K562 (cell line): ENCODE measurements around the gene LIMCH1. TPM values are rescaled to one million over a fixed set of nuclear protein-coding genes. Genes with fewer than 3 reads are reported as not detected.
"Not testable (repeated sequence)": the region's sequence is repeated elsewhere in the genome, so short reads cannot be mapped to it uniquely, and the experiment has no call there.

ENCODE experiments used
- ATAC-seq: fragments of 200-7000 bp; cut with Tn5 transposase; 3 replicates; pipeline ENCODE4 v1.9.1; 2020; ENCODE audit warnings: moderate library complexity
- BruUV-seq: library from RNA; stranded (reverse); fragments of 400-500 nt; replicated peaks from 2 replicates; lab custom pipeline; 2021; lab: Mats Ljungman, UMichigan
- CTCF ChIA-PET: fragments of 300-600 bp; formaldehyde crosslinking; extraction: SDS; loops from one replicate; lab custom pipeline; 2021; ENCODE audit warnings: low intra/inter-chr PET ratio; lab: Yijun Ruan, JAX
- POLR2A ChIA-PET: fragments of 300-600, 350-650 bp; sonication (Branson Sonifier 250); formaldehyde crosslinking; extraction: SDS; loops from one replicate; lab custom pipeline; 2021; ENCODE audit warnings: antibody characterized with exemption, inconsistent platforms; lab: Yijun Ruan, JAX
- DNase-seq, 4 experiments: peaks; one replicate each; pipeline versions ENCODE4 v3.0.0 to v3.0.0-alpha.2; 2011 to 2018; ENCODE audit warnings: low spot score in 3 of 4, mixed read lengths in 3 of 4; ENCODE audit errors: extremely low read depth in 1 of 4
- FAIRE-seq: peaks from 2 replicates; lab custom pipeline; 2011; peaks lifted over from hg19 to GRCh38; lab: Jason Lieb, UNC
- H2AFZ ChIP-seq: 2 replicates; pipeline ENCODE4 v1.6.0; 2011; ENCODE audit warnings: low read depth, low read length, control low read depth, inconsistent platforms
- H3K27ac ChIP-seq: fragments of 200-600 bp; 3 replicates; pipeline ENCODE4 v1.8.0; 2011; ENCODE audit warnings: low read depth, mild to moderate bottlenecking, control low read depth, inconsistent platforms, low read length, moderate library complexity, mixed read lengths; ENCODE audit errors: extremely low read depth
- H3K27me3 ChIP-seq, 2 experiments: fragments of 300-600 bp in 1 of 2; 2 replicates in 1 of 2; 3 replicates in 1 of 2; pipeline versions ENCODE4 v1.6.0 to v1.8.0; 2011; ENCODE audit warnings: inconsistent platforms in 2 of 2, low read length in 2 of 2, mild to moderate bottlenecking in 1 of 2, mixed read lengths in 1 of 2, moderate library complexity in 1 of 2; ENCODE audit not compliant: control insufficient read depth in 2 of 2, insufficient read depth in 2 of 2
- H3K36me3 ChIP-seq: fragments of 300-600 bp; 3 replicates; pipeline ENCODE4 v1.8.0; 2011; ENCODE audit warnings: mild to moderate bottlenecking, low read length, inconsistent platforms; ENCODE audit not compliant: control insufficient read depth, insufficient read depth
- H3K4me1 ChIP-seq, 2 experiments: fragments of 200-600 bp in 1 of 2; replicated peaks in 1 of 2; 2 replicates in 1 of 2; 3 replicates in 1 of 2; pipeline versions ENCODE4 v1.5.1 to v1.8.0; 2011; ENCODE audit warnings: inconsistent platforms in 2 of 2, low read length in 2 of 2, mild to moderate bottlenecking in 1 of 2, mixed read lengths in 1 of 2, moderate library complexity in 1 of 2; ENCODE audit not compliant: control insufficient read depth in 2 of 2, insufficient read depth in 2 of 2
- H3K4me2 ChIP-seq: 2 replicates; pipeline ENCODE4 v1.6.1; 2011; ENCODE audit warnings: low read length, control low read depth, inconsistent platforms, mixed read lengths; ENCODE audit not compliant: insufficient read depth
- H3K4me3 ChIP-seq: fragments of 200-600 bp; sonication (generic), shearing (Covaris generic); 2 replicates; pipeline ENCODE4 v1.5.1; 2016; ENCODE audit warnings: control low read depth, inconsistent platforms
- H3K79me2 ChIP-seq: fragments of 200-600 bp; 3 replicates; pipeline ENCODE4 v1.8.0; 2011; ENCODE audit warnings: low read length, inconsistent platforms; ENCODE audit not compliant: control insufficient read depth, insufficient read depth
- H3K9ac ChIP-seq, 2 experiments: 2 replicates each; pipeline versions ENCODE4 v1.6.0 to v1.6.1; 2011; ENCODE audit warnings: low read depth in 2 of 2, low read length in 2 of 2, control low read depth in 1 of 2, inconsistent platforms in 1 of 2, mild to moderate bottlenecking in 1 of 2, mixed read lengths in 1 of 2; ENCODE audit not compliant: insufficient read depth in 1 of 2
- H3K9me1 ChIP-seq: one replicate; pipeline ENCODE4 v1.6.0; 2011; ENCODE audit warnings: inconsistent platforms, mild to moderate bottlenecking, low read length, moderate library complexity; ENCODE audit not compliant: control insufficient read depth, insufficient read depth
- H3K9me3 ChIP-seq: replicated peaks from 2 replicates; pipeline ENCODE4 v1.5.1; 2011; ENCODE audit warnings: low read depth, low read length, inconsistent platforms; ENCODE audit not compliant: control insufficient read depth, insufficient read depth
- H4K20me1 ChIP-seq: replicated peaks from 2 replicates; pipeline ENCODE4 v1.6.1; 2011; ENCODE audit warnings: low read length, inconsistent platforms, mixed read lengths; ENCODE audit not compliant: control insufficient read depth, insufficient read depth
- ATF2 ChIP-seq: sonication (generic); formaldehyde crosslinking; IDR thresholded peaks from 2 replicates; pipeline ENCODE4 v1.8.1; 2022; ENCODE audit warnings: missing genetic modification reagents
- ATF3 ChIP-seq, 2 experiments: fragments of 450-650 bp in 1 of 2; sonication (generic) in 1 of 2; formaldehyde crosslinking in 1 of 2; IDR thresholded peaks in 1 of 2; conservative IDR thresholded peaks in 1 of 2; 2 replicates each; pipeline versions ENCODE4 v1.6.1 to v1.8.1; 2016 to 2023; ENCODE audit warnings: mild to moderate bottlenecking in 2 of 2, moderate library complexity in 2 of 2, inconsistent platforms in 1 of 2, missing genetic modification reagents in 1 of 2
- CREB3 ChIP-seq: fragments of 450-650 bp; conservative IDR thresholded peaks from 2 replicates; pipeline ENCODE4 v1.6.1; 2016; ENCODE audit warnings: missing genetic modification characterization, low read depth, mild to moderate bottlenecking, missing compliant biosample characterization, moderate library complexity
- EP300 ChIP-seq: IDR thresholded peaks from 2 replicates; pipeline ENCODE4 v1.6.1; 2012; ENCODE audit warnings: low read length, improper control_type of control experiment
- MCM2 ChIP-seq: fragments of 450-650 bp; IDR thresholded peaks from 2 replicates; pipeline ENCODE4 v1.6.1; 2017; ENCODE audit warnings: low read depth, mild to moderate bottlenecking
- MLX ChIP-seq, 2 experiments: fragments of 450-650 bp in 1 of 2; sonication (generic) in 1 of 2; formaldehyde crosslinking; conservative IDR thresholded peaks; 2 replicates each; pipeline versions ENCODE4 v1.4.0 to v1.8.1; 2020 to 2022; ENCODE audit warnings: mild to moderate bottlenecking in 1 of 2, missing genetic modification reagents in 1 of 2
- NFE2L1 ChIP-seq: fragments of 450-650 bp; IDR thresholded peaks from 2 replicates; pipeline ENCODE4 v1.6.1; 2016; ENCODE audit warnings: missing genetic modification characterization, low read depth, mild to moderate bottlenecking, missing compliant biosample characterization, moderate library complexity, borderline replicate concordance
- ZNF449 ChIP-seq: fragments of 250-450 bp; sonication (Bioruptor Pico); IDR thresholded peaks from 2 replicates; pipeline ENCODE4 v1.8.0; 2022; ENCODE audit warnings: moderate library complexity, mild to moderate bottlenecking, inconsistent platforms
- WGBS: fragments of 100-300 bp; shearing (Covaris generic); methylation state at CpG from one replicate; pipeline ENCODE4 v1.1.6; 2016; ENCODE audit warnings: low coverage, mixed read lengths; ENCODE audit not compliant: insufficient coverage; ENCODE audit errors: missing lambda C conversion rate; 5-methylcytosine and 5-hydroxymethylcytosine counted together
- in situ Hi-C: fragments of 300-500 bp; cut with MboI; formaldehyde crosslinking; loops from 4 replicates; pipeline ENCODE4 v1.15.0; 2018; ENCODE audit warnings: inconsistent platforms, mixed read lengths
- intact Hi-C: fragments of 100-400 bp; cut with micrococcal nuclease; formaldehyde crosslinking; loops from 2 replicates; pipeline ENCODE4 v1.14.2; 2022
- polyA plus RNA-seq, 8 experiments: library from polyadenylated mRNA; depleted of rRNA in 4 of 8; stranded (reverse) in 5 of 8; unstranded in 3 of 8; fragments of >200 nt; fragmentation: Nextera tagmentation in 2 of 8; fragmentation: Illumina TruSeq in 1 of 8; extraction: Ambion mirVana in 2 of 8; extraction: Trizol in 1 of 8; gene quantifications; 2 replicates each; pipeline versions ENCODE4 v1.2.1 to v1.2.3, GENCODE V29; 2011 to 2014; ENCODE audit warnings: inconsistent platforms in 1 of 8, missing spikeins in 1 of 8
- total RNA-seq, 7 experiments: library from RNA; depleted of rRNA in 6 of 7; stranded (reverse); fragments of >200 nt in 6 of 7; fragmentation: Illumina TruSeq in 2 of 7; extraction: Trizol in 2 of 7; gene quantifications; 2 replicates each; pipeline versions ENCODE4 v1.2.1 to v1.2.3, GENCODE V29; 2011 to 2021; ENCODE audit warnings: low replicate concordance in 1 of 7

Gene LIMCH1
- total and polyA plus RNA-seq, 9 of the 15 experiments (the other 6 are each of a cell fraction or from before 2014, with no cell fraction given), result 0.35 TPM; not detected in 8

- POLR2A ChIA-PET, result no interaction called here
- intact Hi-C loops (no loop called here), in situ Hi-C loops (no loop called here)
- ATAC-seq (no peak), DNase-seq (no peak), FAIRE-seq (no peak)
- H3K4me2 ChIP-seq, result no peak overlapping the region
- CTCF ChIA-PET, result no interaction called here
- H2AFZ ChIP-seq, result no peak overlapping the region
- H3K79me2 ChIP-seq, result no peaks in the 10 kb centered on the region
- no peak for TF ChIP-seq CREB3
- TF ChIP-seq MCM2, result no peak
- no peak for TF ChIP-seq EP300
- TF ChIP-seq ATF3 (IDR thresholded peaks at IDR 0.05), result 0 out of 2 replicates have a peak, but pooled peaks have one; percentile 13
- TF ChIP-seq ATF3 (CRISPR knock-in tag; conservative IDR thresholded peaks at IDR 0.05), result no peak
- no peak for TF ChIP-seq NFE2L1 (tag)
- TF ChIP-seq ATF2 (CRISPR knock-in tag), result no peak
- no peak for TF ChIP-seq ZNF449
- TF ChIP-seq MLX (CRISPR knock-in tag; conservative IDR thresholded peaks at IDR 0.05), result no peak
- no peaks in the 10 kb centered on the region for H3K27me3 ChIP-seq
- no TSS peak for BruUV-seq
- no peak overlapping the region for H3K9ac ChIP-seq
- no peaks in the 10 kb centered on the region for H3K36me3 ChIP-seq
- H3K27ac ChIP-seq, result no peak overlapping the region
- H3K4me3 ChIP-seq, result no peak overlapping the region
- H3K4me1 ChIP-seq, result no peaks in the 10 kb centered on the region
- H3K9me1 ChIP-seq, result no peaks in the 10 kb centered on the region
- no peaks in the 10 kb centered on the region for H4K20me1 ChIP-seq
- H3K9me3 ChIP-seq, result no peaks in the 10 kb centered on the region
- WGBS, result 0% methylated on average over 3 of the region's 3 CpGs
Measured at GRCh38 chr4:41734371-41734770, 196.4 kb downstream of the LIMCH1 start.

- H3K27me3 ChIP-seq, H4K20me1 ChIP-seq, H3K36me3 ChIP-seq, in situ Hi-C loops, H3K9me1 ChIP-seq, H3K4me3 ChIP-seq, DNase-seq, ATAC-seq, H3K9ac ChIP-seq, H3K4me2 ChIP-seq, CTCF ChIA-PET, H3K27ac ChIP-seq, FAIRE-seq, H3K9me3 ChIP-seq, H2AFZ ChIP-seq, BruUV-seq, H3K4me1 ChIP-seq, H3K79me2 ChIP-seq, intact Hi-C loops: not testable (repeated sequence)
- POLR2A ChIA-PET, result interaction anchor here (0.6 kb wide), 1 partner anchor 260 kb away, joined by 3 read pairs; no protein-coding TSS in a partner anchor
- whole genome bisulfite sequencing, result 0% methylated on average over 7 of the region's 8 CpGs
Measured at GRCh38 chr4:41737491-41737890, 199.5 kb downstream of the LIMCH1 start.
